GM18499 (cell line): ENCODE data around the gene NACC2.
"Not testable (repeated sequence)": the region's sequence is repeated elsewhere in the genome, so short reads cannot be mapped to it uniquely, and the experiment has no call there.

Source experiments
- ATAC-seq: cut with Tn5 transposase; IDR thresholded peaks from one replicate; pipeline ENCODE4 v1.9.1; 2021; ENCODE audit warnings: moderate number of reproducible peaks; ENCODE audit not compliant: insufficient read depth, unreplicated experiment

The NACC2 gene

GRCh38 chr9:135970128-135970815, 124.8 kb downstream of the NACC2 start:
- ATAC-seq: no peak

GRCh38 chr9:135969064-135969683, 125.9 kb downstream of the NACC2 start:
- no peak for ATAC-seq

- ATAC-seq: no peak
Observed at GRCh38 chr9:135968601-135969000, 126.5 kb downstream of the NACC2 start.

GRCh38 chr9:135968083-135968476, 127.0 kb downstream of the NACC2 start:
- no peak for ATAC-seq

- ATAC-seq: not testable (repeated sequence)
Observed at GRCh38 chr9:135966916-135967260, 128.2 kb downstream of the NACC2 start.

- no peak for ATAC-seq
Observed at GRCh38 chr9:135965124-135965756, 129.8 kb downstream of the NACC2 start.

GRCh38 chr9:135963938-135964337, 131.2 kb downstream of the NACC2 start:
- no peak for ATAC-seq

GRCh38 chr9:135963338-135963737, 131.8 kb downstream of the NACC2 start:
- ATAC-seq: no peak

GRCh38 chr9:135962696-135963307, 132.3 kb downstream of the NACC2 start:
- no peak for ATAC-seq

- no peak for ATAC-seq
Observed at GRCh38 chr9:135961811-135962695, 133.0 kb downstream of the NACC2 start.

- ATAC-seq: peak; percentile 79
Observed at GRCh38 chr9:135961277-135961715, 133.8 kb downstream of the NACC2 start, which contains the start of gene UBAC1. TSS of gene UBAC1 (minus strand) at chr9:135961373. CDS start at chr9:135961162, 211 bp downstream.

- ATAC-seq: no peak
Observed at GRCh38 chr9:135960411-135961276, 134.4 kb downstream of the NACC2 start.

GRCh38 chr9:135959814-135960213, 135.3 kb downstream of the NACC2 start:
- no peak for ATAC-seq

- ATAC-seq: no peak
Observed at GRCh38 chr9:135958485-135958884, 136.6 kb downstream of the NACC2 start.

GRCh38 chr9:135957431-135957830, 137.7 kb downstream of the NACC2 start:
- no peak for ATAC-seq

- ATAC-seq: no peak
Observed at GRCh38 chr9:135956802-135957174, 138.3 kb downstream of the NACC2 start.
